Iris pigment epithelial cell (primary cell): ENCODE data around the gene TMEM191C.
"Not testable (repeated sequence)": the region's sequence is repeated elsewhere in the genome, so short reads cannot be mapped to it uniquely, and the experiment has no call there.

Source experiments
- DNase-seq: peaks from one replicate; pipeline ENCODE4 v3.0.0-alpha.2; 2011; ENCODE audit warnings: low read depth

The TMEM191C gene

DNA sequence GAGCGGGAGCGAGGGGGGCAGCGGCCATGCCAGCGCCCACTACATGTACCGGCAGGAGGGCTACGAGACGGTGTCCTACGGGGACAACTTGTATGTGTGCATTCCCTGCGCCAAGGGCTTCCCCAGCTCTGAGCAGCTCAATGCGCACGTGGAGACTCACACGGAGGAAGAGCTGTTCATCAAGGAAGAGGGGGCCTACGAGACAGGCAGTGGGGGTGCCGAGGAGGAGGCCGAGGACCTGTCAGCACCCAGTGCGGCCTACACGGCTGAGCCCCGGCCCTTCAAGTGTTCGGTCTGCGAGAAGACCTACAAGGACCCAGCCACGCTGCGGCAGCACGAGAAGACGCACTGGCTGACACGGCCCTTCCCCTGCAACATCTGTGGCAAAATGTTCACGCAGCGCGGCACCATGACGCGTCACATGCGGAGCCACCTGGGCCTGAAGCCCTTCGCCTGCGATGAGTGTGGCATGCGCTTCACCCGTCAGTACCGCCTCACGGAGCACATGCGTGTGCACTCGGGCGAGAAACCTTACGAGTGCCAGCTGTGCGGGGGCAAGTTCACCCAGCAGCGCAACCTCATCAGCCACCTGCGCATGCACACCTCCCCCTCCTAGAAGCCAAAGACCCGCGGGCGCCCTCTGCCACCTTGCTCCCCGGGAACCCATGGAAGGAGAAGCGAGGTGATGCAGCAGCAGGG lies 20.9 kb upstream of the TMEM191C start:
- no peak for DNase-seq

DNA sequence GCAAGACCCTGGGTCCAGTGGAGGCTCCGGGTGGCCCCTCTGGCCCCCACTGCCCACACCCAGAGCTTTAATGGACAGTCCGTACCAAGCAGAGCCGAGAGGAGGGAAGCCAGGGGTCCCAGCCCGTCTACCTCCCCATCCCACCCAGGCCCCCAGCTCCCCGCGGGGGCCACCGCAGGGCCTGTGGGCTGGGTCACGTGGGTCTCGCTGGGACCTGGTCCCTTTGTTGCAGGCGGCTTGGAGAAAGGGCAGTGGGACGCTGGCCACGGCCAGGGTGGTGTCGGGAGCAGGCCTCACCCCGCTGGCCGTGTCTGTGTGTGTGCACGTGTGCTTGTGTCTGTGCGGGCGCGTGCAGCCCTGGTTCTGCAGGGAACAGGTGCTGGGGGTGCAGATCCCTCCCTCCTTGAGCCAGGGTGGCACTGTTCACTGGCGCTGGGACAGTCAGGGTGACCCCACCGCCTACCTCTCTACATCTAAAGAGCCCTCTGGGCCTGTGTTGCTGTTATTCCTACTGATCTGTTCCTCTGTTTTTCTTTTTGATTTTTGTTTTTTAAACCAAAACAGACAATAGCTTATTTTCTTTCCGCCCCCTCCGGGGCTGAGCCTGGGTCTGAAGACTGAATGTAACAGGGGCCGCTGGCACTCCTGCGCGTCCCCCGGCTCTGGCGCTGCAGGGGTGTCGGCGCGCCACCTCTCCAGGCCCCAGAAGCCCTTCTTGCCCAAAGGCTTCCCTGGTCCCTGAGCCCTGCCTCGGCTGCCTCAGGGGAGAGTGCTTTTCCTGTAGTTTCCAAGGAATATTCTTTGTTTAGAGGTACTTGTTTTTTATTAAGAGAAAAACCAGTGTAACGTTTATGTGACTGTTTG lies 20.1 kb upstream of the TMEM191C start:
- DNase-seq: no peak

DNA sequence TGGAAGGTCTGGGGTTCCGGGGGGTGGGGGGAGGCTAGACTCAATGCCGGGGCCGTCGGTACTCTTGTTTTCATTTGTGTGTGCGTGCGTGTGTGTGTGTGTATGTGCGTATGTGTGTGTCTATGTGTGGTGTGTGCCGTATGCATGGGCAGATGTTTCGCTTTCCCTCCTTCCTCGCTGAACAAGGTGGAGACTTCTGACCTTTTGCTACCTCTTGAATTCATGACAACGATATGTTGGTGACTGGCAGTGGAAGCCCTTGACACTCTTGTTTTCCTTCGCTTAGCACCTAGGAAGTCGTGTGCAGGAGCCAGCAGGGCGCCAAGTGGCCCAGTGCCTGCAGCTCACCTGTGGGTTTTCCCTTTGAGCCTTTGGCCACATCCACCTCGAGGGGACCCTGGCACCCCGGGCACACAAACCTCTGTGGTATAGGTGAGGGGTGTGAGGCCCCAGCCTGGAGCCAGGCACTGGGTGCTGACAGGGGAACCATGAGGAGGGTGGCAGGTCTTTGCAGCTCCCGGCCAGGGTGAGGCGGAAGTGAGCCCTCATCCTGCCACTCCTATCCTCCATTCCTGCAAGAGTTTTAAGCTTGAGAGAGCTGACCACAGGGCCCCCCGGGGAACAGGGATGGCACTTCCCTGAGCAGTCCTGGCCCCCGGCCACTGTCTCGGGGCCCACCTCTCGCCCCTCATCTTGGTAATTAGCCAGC lies 19.3 kb upstream of the TMEM191C start:
- no peak for DNase-seq

DNA sequence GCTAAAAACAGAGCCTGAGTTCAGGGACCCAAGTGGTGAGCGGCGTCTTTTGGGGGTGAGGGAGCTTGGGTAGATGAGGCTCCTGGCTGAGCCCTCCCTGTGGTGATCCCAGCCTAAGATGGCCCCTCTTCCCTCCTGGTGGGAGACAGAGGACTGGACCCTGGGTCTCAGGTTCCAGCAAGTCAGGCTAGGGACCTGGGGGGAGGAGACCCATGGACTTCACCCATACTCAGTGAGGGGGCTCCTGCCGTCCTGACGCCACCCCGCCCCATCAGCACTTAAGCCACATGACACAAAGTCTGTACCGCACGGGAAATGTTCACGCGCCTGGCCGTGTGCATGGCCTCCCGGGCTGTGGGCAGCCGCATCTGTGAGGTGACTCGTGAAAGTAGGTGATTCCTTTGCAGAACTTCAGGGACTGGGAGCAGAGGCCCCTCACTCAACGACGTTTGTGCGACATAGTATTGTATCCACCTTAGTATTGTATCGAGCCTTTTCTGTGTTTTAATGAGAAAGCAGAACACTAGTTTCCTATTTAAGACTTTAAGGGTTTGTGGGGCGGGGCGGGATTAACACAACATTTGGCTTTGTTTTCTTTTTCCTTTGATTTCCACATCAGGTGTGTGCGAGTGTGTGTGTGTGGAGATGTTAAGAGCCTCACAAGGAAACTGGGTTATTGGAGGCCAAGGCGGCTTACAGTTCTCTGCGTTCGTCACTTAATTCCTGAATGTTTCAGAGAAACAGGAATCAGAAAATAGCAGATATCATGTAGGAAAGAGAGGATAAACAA lies 18.4 kb upstream of the TMEM191C start:
- no peak for DNase-seq

DNA sequence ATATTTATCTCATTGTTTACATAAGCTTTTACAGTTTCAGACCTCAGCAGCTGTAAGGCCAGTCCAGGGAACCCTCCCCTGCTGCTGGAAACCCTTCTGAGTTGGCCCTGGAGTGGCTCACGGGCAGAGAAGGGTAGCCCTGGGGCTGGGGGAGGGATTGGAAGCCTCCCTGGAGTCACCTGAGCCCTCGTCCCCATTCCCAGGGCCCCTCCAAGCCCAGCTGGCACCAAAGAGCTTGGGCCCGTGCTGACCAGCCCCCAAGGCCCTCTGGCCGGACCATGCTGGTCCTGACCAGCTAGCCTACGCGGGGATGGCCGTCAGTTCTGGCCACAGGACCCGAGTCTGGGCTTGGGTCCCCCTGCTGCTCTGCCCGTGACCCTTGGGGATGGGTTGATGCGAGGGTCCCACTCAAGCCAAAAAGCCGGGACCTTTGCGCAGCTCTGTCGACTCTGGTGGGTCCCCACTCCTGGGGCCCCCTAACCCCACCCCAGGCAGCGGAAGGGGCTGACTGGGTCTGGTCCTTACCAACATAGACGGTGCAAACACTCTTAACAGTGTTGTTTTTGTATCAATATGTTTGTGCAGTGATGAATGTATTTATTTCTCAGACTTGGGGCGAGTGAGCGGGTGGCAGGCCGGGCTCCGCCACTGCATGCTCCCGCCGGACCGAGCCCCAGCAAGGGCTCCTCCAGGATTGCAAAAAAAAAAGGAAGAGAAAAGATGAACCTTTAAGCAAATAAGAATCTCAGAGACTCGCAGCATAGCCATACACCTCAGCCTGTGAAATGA lies 17.5 kb upstream of the TMEM191C start:
- no peak for DNase-seq

DNA sequence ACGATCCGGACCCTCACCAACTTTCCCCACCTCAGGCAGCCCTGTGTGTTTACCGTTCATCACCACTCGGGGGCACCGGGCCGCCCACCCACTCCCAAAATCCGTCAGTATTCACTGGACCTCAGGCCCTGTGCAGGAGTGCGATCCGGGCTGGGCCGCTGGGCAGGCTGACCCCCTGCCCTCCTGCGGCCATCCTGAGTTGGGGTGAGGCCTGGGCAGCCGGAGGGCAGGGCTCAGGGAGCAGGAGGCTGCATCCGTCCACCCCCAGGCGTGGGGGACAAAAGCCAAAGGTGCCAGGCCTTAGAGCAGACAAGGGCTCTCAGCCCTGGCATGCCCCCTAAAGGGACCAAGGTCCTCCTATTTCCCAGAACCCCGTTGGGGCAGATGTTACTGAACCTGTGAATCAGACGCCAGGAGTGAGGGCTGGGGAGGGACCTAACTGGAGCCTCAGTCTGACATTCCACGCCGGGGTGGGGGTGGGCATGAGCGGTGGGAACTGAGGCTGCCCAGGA lies 16.8 kb upstream of the TMEM191C start:
- no peak for DNase-seq

DNA sequence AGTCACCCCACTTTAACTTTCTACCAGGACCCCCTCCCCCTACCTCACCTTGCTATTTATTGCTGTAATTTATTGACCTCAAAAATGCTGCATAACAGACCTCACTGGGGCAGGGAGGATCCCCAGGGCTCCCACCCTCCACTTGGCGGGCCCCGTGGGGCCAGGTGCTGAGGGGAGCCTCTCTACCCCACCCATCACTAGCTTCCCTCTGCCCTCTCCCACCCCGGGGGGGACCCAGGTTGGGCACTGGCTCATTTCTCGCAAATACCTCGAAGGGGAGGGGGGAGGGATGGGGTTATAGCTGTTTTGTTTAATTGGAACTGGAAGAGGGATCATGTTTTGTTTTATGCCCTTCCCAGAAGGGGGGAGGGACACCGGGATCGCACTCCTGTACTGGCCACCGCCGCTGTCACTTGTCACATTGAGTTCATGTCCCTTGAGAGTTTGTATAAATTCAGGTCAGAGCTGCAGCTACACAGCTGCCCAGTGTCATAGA lies 16.3 kb upstream of the TMEM191C start:
- no peak for DNase-seq

DNA sequence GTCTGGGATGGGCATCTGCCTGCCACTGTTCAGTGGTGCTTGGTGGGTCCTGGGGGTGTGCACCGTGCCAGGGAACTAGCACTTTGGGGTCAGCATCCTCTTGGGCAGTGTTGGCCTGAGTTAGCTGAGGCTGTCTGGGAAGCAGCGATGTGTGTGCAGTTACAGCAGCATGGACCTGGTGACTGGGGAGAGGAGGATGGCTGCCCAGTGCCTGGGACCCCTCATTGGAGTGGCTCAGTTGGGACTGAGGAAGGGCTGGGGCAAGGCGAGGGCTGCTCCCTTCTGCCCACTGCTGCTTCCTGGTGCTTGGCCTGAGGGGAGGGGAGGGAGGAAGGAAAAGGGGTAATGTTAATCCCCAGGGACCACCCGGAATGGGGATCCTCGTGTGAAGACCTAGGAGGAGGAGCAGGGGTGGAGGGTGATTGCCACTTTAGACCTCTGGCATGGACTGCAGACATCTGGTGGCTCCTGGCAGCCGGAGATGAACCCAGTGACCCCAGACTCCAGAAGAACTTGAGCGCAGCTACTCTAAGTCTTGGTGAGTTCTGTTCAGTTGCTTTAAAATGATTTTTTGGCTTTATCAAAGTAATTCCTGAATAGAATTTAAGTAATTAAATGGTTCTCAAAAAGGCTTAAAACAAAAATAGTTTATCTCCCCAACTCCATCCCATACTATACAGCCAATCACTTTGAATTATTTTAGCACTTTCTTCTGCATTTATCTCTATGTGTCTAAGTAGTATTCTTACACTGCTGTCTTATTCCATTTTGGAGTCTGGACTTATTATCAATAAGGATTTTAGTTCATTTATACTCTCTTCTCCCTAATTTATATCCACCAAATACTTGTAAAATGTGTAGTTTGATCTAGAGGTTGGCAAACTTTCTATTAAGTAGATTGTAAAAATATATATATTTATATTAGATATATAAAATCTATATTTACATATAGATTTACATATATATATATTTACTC lies 15.4 kb upstream of the TMEM191C start:
- no peak for DNase-seq

DNA sequence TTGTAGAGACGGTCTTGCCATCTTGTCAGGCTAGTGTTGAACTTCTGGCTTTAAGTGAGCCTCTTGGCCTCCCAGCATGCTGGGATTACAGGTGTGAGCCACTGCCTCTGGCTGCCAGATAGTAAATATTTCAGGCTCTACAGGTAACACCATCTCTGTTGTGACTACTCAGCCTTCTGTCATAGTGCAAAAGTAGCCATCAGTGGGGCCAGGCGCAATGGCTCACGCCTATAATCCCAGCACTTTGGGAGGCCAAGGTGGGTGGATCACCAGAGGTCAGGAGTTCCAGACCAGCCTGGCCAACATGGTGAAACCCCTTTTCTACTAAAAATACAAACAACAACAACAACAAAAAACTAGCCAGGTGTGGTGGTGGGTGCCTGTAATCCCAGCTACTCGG lies 14.5 kb upstream of the TMEM191C start:
- DNase-seq: not testable (repeated sequence)

DNA sequence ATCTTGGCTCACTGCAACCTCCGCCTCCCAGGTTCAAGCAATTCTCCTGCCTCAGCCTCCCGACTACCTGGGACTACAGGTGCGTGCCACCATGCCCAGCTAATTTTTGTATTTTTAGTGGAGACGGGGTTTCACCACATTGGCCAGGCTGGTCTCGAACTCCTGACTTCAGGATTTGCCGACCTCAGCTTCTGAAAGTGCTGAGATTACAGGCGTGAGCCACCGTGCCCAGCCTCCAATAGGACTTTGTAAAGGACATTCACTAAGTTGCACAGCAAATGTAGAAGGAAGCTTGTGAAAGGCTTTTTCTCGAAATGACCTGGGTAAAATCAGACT lies 12.2 kb upstream of the TMEM191C start:
- DNase-seq: not testable (repeated sequence)

DNA sequence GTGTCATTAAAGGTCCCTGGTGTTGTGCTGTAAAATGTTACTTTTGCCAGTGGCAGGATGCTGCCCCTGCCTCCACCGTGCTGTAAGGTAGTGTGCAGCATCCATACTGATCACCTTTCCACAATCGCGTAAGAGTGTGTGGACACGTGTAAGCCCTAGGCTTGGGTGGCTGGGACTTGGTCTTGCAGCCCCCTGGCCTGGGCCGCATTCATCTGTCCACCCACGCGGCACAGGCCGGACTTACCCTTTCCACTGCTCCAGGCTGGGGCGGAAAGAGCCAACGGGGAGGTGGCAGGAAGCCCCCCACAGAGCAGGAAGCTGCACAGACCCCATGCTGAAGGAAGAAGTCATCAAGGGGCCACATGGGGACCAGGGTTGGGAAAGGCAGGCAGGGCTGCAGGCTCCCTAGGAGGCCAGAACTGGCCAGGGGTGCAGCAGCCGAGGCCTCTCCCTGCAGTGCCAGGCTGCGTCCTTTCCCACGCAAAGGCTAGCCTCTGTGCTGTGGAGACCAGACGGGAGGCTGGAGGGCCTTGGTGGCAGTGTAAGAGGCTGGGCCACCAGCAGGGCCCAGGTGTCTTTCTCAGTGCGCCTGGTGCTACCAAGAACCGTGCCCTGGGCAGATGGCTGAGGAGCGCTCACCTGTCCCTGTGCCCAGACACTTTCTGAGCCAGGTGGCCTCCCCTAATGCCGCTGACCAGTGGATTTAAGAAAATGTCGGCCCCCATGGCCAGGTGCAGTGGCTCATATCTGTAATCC lies 11.7 kb upstream of the TMEM191C start:
- no peak for DNase-seq

DNA sequence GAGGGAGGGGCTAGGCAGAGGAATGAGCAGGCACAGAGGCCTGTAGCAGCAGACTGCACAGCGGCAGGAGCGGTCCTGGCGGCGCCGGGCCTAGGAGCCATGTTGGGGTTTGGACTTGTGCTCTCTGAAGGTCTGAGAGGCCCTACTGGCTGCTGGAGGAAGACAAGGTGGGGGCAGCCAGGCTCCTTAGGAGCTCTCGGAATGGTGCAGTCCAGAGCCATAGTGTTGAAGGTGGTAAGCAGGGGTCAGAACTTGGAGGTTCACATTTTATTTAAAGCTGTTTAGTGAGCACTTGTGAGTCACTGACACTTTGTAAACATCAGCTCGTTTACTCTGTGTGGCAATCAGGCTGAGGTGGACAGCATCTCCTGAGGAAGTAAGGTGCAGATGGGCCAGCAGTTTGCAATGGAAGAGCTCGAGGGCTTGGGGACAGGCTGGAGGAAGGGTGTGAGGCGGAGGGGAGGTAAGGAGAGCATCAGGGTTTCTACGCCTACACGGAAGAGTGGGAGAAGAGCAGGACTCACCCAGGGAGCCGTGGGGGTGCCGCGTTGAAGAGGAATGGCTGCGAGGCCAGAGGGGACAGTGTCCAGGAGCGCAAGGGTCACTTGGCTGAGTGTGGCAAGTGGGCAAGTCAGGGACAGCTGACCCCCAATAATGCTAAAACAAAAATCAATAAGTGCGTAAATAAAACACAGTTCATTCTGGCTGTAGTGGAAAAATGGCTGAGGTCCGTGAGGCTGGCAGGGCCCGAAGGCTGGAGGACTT lies 10.0 kb upstream of the TMEM191C start:
- DNase-seq: peak; percentile 57

DNA sequence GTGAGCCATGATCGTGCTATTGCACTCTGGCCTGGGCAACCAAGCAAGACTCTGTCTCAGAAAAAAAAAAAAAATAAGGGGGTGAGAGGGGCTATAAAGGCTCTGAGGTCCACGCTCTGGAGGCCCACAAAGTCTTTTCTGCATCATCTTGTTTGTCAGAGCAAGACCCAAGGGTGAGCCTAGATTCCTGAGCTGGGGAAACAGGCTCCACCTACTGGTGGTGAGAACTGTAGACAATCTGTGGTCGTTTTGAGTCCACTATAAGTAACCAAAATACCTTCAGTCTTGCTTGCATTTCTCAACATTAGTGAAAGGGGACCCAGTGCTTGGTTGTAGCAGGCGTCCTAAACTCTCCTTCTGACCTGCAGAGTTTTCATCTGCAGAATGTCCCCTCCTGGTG lies 4.5 kb upstream of the TMEM191C start:
- DNase-seq: not testable (repeated sequence)

DNA sequence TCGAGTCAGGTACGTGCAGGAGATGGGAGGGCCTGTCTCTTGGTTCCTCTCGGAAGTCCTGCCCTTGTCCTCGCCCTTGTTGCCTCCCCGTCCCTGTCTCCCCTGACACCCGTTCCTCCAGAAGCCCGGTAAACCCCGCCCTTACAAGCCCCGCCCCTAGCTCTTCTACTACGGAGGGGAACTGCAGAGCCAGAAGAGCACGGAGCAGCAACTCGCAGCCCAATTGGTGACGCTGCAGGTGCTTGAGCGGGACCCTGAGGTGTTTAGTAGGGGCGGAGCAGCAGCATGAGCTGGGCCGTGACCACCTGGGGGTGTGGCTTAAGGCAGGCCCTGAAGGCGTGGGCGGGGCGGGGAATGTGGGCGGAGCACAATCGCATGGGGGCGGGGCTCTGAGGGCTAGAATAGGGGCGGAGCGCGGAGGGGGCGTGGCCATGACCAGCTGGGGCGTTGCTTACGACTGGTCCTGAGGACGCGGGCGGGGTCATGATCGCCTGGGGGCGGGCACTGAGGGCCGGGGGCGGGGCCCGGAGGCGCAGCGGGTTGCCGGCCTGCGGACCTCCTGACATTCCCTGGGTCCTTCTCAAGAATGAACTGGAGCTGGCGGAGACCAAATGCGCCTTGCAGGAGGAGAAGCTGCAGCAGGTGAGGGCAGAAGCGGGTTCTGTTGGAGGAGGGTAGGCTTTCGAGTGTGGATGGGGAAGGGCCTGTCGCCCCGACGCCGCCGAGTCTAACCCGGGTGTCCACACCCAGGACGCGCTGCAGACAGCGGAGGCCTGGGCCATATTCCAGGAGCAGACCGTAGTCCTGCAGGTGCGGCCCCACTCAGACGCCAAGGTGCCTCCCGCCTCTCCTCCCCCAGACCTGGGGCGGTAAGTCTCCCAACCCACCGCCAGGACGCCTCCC lies 1.3 kb downstream of the TMEM191C start:
- peak; percentile 73 for DNase-seq

DNA sequence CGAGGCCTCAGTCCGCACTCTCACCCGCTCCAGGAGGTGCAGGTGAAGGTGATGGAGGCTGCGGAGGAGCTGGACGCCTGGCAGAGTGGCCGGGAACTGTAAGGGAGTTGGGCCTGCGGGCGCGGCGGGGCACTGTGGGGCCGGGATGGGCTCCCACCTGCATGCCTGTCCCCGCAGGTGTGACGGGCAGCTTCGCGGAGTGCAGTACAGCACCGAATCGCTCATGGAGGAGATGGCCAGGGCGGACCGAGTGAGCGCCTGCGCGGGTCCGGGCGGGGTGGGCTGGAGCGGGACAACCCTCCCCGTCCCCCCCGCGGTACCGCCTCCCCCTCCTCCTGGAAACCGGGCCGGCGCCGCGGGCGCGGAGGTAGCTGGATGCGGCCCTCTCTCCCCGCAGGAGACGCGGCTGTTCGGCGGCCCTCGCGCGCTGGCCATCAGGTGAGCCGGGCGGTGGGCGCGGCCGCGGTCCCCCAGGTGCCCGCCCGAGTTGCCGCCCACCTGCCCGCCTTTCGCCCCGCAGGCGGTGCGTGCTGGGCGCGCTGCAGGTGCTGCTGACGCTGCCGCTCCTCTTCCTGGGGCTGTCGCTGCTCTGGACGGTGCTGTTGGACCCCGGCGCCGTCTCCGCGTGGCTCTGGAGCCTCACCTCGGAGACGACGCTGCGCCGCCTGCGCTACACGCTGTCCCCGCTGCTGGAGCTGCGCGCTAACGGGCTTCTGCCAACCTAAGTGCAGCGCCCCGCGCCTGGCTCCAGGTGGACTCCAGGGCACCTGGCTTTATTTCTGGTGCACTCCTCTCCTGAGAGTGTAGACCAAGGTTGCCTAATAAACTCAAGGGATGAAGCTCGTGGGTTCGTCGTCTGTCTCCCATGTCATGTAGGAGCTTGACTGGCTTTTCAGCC lies 2.2 kb downstream of the TMEM191C start:
- DNase-seq: not testable (repeated sequence)

DNA sequence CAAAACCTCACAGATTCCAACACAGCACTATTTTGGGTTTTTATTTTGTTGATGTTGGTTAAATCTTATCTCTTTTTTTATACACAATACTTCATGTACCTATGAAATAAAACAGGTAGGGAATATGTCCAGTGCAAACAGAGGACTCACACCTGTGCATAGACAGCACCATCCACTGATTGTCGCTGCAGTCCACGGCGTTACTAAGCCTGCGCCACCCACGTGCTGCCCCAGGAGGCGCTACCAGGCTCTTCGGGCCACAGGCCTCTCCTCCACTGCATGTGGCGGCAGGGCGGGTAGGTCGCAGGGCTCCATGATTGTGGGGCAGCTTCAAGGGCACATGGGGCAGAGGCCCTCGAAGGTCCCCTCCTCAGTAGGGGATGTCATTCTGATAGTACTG lies 5.8 kb downstream of the TMEM191C start:
- not testable (repeated sequence) for DNase-seq
